HG03378 (cell line): ENCODE data around the gene CCR5.

ENCODE experiments used
- ATAC-seq: cut with Tn5 transposase; IDR thresholded peaks from one replicate; pipeline ENCODE4 v1.9.1; 2021; ENCODE audit warnings: mild to moderate bottlenecking, moderate library complexity; ENCODE audit not compliant: unreplicated experiment

Gene CCR5

DNA sequence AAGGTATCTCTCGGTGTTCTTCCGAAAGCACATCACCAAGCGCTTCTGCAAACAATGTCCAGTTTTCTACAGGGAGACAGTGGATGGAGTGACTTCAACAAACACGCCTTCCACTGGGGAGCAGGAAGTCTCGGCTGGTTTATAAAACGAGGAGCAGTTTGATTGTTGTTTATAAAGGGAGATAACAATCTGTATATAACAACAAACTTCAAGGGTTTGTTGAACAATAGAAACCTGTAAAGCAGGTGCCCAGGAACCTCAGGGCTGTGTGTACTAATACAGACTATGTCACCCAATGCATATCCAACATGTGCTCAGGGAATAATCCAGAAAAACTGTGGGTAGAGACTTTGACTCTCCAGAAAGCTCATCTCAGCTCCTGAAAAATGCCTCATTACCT lies 12.3 kb upstream of the CCR5 start:
- ATAC-seq = no peak

DNA sequence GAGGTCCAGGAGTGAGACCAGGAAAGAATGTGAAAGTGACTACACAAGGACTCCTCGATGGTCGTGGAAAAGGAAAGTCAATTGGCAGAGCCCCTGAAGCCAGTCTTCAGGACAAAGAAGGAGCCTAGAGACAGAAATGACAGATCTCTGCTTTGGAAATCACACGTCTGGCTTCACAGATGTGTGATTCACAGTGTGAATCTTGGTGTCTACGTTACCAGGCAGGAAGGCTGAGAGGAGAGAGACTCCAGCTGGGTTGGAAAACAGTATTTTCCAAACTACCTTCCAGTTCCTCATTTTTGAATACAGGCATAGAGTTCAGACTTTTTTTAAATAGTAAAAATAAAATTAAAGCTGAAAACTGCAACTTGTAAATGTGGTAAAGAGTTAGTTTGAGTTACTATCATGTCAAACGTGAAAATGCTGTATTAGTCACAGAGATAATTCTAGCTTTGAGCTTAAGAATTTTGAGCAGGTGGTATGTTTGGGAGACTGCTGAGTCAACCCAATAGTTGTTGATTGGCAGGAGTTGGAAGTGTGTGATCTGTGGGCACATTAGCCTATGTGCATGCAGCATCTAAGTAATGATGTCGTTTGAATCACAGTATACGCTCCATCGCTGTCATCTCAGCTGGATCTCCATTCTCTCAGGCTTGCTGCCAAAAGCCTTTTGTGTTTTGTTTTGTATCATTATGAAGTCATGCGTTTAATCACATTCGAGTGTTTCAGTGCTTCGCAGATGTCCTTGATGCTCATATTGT lies 10.8 kb upstream of the CCR5 start:
- no peak for ATAC-seq

DNA sequence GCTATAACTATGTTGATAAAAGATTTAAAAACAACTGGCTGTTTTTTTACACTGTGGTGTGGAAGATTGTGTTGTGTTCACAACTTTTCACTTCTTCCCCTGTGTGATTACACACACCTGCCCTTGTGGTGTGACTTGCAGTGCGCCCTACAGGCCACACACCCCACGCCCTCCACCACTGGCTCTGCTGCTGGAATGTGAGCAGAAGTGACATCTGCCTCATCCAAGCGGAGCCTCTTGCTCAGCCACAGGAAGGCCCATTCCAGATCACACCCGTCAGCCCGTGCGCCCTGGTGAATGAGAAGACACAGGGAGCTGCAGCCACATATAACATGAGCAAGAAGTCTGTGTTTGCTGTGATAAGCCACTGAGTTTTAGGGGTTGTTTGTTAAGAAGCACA lies 9.8 kb upstream of the CCR5 start:
- no peak for ATAC-seq

DNA sequence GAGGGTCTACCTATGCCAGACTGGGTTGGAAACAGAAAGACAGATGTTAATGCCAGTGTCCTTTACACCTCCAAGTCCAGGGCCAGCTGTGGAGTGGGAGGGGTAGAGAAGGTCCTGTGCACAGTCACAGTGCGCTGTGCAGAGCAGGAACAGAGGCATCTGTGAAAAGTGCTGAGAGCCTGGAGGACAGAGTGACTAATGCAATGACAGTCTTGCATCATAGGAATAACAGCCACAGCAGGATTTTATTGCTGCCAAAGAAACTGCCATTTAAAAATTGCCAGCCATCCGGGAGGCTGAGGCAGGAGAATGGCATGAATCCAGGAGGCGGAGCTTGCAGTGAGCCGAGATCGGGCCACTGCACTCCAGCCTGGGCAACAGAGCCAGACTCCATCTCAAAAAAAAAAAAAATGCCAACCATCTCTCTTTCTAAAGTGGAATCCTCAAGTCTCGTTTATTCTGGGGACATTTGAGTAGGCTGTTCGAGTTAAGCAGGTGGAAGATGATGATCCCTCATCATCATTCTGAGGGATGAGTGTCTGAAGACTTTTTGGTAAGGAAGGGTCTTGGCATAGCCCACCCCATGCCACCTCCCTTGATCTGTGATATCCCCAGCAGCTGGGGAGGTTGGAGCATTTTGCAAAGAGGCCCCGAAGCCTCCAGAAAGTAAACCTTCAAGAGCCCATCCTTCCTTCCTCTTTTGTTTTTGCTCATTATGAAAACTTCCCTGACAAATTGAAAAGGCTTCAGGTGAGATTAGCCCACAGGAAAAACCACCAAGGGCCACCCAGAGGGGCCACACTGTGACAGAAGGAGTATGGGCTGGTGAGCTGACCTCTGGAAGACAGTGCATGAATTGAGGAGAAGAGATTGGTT lies 9.1 kb upstream of the CCR5 start:
- ATAC-seq = no peak

DNA sequence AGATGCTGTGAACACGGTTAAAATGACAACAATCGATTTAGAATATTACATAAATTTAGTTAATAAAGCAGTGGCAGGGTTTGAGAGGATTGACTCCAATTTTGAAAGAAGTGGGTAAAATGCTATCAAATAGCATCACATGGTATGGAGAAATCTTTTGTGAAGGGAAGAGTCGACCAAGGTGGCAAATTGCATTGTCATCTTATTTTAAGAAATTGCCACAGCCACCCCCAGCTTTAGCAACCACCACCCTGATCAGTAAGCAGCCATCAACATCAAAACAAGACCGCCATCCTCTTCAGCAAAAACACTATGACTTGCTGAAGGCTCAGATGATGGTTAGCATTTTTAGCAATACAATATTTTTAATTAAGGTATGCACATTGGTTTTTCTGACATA lies 5.7 kb upstream of the CCR5 start:
- no peak for ATAC-seq

DNA sequence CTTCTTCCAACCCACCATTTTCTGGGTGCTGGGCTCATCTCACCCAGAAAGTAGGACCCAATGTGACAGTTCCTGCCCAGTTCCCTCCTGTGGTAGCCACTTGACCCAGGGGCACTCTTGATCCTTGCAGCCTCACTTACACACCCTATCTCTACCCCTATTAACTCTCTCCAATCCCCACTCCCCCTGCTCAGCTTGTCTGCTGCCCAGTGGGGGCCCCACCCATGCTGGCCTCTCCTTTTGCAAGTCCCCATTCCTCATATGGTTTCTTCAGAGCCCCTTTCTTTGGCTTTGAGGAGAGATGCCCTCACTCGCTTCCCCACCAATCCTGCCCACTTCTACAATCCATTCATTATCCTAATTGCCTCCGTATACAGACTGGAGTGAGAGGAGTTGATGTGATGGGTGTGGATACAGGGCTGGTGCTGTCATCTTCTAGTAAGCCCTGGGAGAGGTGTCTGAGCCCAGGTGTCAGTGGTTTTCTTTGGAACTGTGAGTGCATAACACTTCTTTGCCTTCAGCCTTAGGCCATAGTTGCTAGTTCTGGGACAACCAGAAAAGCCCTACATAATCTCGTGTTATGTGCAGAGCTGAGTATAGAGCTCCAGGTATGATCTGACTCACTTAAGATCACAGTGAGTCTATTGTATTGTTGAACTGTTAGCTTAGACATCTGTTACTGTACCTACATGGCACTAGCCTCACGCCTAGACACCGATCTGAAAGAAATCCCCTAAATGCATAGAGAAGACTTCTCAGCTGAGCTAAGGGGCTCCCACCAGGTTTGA lies 4.8 kb upstream of the CCR5 start:
- no peak for ATAC-seq

DNA sequence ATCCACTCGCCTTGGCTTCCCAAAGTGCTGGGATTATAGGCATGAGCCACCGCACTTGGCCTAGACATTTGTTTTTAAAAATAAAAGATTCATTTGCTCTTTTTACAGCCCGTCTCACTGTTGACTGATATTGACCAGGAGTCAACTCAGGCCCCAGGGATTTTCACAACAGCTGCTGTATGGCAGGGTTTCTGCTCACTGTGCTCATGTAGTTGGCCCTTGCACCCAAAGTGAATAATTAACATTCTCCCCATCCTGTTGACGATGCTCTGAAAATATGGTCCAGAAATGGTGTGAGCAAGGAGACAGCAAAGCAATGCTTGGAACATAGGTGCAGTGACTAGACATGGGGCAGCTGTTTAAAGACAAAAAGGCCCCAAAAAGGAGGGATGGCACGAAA lies 2.9 kb upstream of the CCR5 start:
- ATAC-seq = no peak

DNA sequence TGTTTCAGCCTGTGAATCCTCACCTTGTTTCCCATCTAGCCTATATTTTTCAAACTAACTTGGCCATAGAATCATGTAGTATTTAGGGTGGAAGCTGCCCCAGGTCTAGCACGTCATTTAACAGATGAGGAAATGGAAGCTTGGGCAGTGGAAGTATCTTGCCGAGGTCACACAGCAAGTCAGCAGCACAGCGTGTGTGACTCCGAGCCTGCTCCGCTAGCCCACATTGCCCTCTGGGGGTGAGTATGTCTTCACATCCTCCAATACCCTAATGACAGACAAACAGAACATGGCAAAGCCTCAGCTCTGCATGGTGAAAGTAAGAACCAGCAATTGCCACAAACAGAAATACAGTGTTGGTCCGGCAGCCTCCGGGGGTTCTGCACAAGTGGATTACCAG lies 2.2 kb upstream of the CCR5 start:
- ATAC-seq = no peak

DNA sequence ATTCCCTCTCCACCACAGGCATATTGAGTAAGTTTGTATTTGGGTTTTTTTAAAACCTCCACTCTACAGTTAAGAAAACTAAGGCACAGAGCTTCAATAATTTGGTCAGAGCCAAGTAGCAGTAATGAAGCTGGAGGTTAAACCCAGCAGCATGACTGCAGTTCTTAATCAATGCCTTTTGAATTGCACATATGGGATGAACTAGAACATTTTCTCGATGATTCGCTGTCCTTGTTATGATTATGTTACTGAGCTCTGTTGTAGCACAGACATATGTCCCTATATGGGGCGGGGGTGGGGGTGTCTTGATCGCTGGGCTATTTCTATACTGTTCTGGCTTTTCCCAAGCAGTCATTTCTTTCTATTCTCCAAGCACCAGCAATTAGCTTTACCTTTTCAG lies 1.6 kb upstream of the CCR5 start:
- ATAC-seq = no peak

DNA sequence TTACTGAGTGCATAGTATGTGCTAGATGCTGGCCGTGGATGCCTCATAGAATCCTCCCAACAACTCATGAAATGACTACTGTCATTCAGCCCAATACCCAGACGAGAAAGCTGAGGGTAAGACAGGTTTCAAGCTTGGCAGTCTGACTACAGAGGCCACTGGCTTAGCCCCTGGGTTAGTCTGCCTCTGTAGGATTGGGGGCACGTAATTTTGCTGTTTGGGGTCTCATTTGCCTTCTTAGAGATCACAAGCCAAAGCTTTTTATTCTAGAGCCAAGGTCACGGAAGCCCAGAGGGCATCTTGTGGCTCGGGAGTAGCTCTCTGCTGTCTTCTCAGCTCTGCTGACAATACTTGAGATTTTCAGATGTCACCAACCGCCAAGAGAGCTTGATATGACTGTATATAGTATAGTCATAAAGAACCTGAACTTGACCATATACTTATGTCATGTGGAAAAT lies 1.0 kb upstream of the CCR5 start:
- ATAC-seq = no peak

DNA sequence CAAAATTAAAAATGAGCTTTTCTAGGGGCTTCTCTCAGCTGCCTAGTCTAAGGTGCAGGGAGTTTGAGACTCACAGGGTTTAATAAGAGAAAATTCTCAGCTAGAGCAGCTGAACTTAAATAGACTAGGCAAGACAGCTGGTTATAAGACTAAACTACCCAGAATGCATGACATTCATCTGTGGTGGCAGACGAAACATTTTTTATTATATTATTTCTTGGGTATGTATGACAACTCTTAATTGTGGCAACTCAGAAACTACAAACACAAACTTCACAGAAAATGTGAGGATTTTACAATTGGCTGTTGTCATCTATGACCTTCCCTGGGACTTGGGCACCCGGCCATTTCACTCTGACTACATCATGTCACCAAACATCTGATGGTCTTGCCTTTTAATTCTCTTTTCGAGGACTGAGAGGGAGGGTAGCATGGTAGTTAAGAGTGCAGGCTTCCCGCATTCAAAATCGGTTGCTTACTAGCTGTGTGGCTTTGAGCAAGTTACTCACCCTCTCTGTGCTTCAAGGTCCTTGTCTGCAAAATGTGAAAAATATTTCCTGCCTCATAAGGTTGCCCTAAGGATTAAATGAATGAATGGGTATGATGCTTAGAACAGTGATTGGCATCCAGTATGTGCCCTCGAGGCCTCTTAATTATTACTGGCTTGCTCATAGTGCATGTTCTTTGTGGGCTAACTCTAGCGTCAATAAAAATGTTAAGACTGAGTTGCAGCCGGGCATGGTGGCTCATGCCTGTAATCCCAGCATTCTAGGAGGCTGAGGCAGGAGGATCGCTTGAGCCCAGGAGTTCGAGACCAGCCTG lies 984 bp downstream of the CCR5 start:
- no peak for ATAC-seq

DNA sequence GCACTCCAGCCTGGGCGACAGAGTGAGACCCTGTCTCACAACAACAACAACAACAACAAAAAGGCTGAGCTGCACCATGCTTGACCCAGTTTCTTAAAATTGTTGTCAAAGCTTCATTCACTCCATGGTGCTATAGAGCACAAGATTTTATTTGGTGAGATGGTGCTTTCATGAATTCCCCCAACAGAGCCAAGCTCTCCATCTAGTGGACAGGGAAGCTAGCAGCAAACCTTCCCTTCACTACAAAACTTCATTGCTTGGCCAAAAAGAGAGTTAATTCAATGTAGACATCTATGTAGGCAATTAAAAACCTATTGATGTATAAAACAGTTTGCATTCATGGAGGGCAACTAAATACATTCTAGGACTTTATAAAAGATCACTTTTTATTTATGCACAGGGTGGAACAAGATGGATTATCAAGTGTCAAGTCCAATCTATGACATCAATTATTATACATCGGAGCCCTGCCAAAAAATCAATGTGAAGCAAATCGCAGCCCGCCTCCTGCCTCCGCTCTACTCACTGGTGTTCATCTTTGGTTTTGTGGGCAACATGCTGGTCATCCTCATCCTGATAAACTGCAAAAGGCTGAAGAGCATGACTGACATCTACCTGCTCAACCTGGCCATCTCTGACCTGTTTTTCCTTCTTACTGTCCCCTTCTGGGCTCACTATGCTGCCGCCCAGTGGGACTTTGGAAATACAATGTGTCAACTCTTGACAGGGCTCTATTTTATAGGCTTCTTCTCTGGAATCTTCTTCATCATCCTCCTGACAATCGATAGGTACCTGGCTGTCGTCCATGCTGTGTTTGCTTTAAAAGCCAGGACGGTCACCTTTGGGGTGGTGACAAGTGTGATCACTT lies 2.0 kb downstream of the CCR5 start:
- no peak for ATAC-seq

DNA sequence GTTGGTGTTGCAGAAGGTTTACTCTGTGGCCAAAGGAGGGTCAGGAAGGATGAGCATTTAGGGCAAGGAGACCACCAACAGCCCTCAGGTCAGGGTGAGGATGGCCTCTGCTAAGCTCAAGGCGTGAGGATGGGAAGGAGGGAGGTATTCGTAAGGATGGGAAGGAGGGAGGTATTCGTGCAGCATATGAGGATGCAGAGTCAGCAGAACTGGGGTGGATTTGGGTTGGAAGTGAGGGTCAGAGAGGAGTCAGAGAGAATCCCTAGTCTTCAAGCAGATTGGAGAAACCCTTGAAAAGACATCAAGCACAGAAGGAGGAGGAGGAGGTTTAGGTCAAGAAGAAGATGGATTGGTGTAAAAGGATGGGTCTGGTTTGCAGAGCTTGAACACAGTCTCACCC lies 4.0 kb downstream of the CCR5 start:
- ATAC-seq = no peak

DNA sequence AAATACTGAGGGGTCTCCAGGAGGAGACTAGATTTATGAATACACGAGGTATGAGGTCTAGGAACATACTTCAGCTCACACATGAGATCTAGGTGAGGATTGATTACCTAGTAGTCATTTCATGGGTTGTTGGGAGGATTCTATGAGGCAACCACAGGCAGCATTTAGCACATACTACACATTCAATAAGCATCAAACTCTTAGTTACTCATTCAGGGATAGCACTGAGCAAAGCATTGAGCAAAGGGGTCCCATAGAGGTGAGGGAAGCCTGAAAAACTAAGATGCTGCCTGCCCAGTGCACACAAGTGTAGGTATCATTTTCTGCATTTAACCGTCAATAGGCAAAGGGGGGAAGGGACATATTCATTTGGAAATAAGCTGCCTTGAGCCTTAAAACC lies 4.5 kb downstream of the CCR5 start:
- no peak for ATAC-seq

DNA sequence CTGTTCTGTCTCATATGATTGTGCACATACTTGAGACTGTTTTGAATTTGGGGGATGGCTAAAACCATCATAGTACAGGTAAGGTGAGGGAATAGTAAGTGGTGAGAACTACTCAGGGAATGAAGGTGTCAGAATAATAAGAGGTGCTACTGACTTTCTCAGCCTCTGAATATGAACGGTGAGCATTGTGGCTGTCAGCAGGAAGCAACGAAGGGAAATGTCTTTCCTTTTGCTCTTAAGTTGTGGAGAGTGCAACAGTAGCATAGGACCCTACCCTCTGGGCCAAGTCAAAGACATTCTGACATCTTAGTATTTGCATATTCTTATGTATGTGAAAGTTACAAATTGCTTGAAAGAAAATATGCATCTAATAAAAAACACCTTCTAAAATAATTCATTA lies 5.1 kb downstream of the CCR5 start:
- ATAC-seq = no peak

DNA sequence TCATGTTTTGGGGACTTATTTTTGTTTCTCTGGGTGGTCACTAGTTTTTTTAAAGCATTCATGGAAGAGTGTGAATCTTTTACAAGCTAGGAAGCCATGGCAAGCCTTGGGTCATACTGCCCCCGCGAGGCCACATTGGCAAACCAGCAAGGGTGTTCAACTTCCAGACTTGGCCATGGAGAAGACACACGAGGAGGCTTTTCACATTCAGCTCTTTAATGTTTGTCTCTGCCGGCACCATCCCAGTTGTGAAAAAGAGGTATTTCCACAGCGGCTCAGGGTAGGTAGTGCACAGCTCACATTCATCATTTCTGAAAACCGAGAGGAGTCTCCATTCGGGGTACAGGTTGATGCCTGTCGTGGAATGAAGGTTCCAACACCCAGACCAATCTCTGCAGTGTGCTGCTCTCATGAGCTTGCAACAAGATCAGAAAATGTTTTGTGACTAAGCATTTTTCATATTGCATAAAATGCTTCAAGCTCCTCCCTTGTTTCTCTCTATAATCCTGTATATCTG lies 7.7 kb downstream of the CCR5 start:
- ATAC-seq = no peak

DNA sequence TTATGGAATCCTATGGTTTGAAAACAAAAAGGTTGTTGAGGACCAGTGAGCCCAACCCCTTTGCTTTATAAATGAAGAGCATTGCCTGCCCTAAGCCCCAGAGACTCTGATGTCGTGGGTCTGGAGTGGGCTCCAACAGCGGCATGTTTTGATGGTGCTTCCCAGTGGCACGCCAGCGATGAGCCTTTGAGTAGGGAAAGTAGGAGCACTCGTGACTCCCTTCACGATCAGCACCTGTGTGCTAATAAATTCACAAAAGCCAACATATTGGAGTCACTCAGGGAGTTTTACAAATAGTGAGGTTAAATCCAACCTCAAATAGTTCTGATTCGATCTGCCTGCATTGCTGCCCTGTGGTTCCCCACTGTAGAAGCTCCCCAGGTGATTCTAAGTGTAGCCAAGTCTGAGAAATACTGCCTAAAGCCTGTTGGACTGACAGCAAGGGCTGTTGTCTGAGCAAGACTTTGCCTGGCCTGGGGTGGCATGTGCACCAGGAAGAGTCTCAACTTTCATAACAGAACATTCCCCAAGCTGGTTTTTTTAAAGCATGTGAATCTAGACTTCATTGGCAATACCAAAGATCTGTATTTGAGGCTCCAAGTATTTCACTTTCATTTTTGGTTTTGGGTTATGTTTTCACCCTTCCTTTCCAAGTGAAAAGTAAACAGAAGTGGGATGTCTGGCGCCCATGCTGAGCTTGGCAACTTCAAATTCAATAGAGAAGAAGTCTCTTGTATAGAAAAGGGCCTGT lies 9.9 kb downstream of the CCR5 start:
- no peak for ATAC-seq

DNA sequence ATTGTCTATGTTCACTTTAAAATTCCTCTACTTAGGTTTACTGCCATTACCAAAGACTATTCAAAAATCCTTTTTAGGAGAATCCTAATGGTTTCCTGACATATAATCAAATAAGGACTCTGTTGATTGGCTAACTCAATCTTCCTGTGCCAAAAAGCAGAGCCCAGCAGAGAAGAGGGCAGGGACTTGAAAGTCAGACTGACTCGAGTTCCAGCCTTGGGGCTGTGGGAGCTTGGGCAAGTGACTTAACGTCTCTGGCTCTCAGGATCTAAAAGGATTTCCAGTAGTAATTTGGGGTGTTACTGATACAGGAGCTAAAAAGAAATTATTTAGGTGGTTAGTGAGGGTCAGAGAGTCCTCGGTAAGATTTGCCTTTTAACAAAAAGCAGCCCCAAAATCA lies 10.9 kb downstream of the CCR5 start:
- no peak for ATAC-seq
